ENCODE data around the gene ZNF518A. TPM values are rescaled to one million over a fixed set of nuclear protein-coding genes. Genes with fewer than 3 reads are reported as not detected.

Gene ZNF518A
- total RNA-seq, 3 donors from 2014 or later = 32.0 to 52.2 (median 34.0) TPM

DNA sequence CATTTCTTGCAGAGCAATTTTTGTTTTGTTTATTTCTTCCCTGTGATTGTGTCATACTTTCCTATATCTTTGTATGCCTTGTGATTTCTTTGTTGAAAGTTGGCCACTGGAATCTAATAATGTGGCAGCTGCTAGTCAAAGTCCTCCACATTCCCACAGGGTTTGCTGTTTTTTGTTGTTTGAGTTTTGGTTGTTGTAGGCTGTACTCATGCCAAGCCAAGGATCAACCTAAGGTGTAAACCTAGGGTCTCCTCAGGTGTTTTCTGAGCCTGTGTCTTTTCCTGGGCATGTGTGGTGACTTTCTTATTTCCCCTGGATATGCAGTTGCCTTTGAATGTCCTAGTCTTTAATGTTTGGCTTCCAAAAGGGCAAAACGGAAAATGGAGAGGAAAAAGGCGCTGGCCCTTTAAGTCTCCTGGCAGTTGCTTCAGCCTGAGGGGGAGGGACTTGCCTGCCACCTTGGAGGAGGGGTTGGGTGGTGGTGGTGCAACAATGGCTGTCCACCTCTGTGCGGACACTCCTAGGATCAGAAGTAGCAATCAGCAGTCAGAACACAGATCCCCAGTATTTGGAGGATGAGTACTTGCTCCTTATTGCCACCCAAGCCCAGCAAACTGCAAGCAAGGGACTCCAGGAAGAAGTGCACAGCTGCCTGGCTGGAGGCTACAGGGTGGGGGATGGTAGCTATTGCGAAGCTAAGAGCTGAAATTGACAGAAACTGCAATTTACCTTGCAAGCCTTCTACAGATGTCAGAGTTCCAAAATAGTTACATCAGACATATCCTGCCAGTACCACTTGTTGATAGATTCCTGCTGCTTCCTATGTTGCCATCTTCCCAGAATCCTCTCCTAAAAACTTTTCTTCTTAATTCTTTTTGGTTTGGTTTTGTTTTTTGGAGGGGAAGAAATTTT is 5.6 kb upstream of the ZNF518A start:
- no peaks in the 10 kb centered on the region for H3K9me3 ChIP-seq
- no peaks in the 10 kb centered on the region for H3K36me3 ChIP-seq (ENCODE audit: low read depth)
- no peaks in the 10 kb centered on the region for H3K4me1 ChIP-seq (ENCODE audit: low read depth)
- ATAC-seq (peak; percentile 98), DNase-seq (peak; percentile 65 to 75 (median 75))
- no peak overlapping the region for H3K4me3 ChIP-seq
- TF ChIP-seq, protein P1, sequence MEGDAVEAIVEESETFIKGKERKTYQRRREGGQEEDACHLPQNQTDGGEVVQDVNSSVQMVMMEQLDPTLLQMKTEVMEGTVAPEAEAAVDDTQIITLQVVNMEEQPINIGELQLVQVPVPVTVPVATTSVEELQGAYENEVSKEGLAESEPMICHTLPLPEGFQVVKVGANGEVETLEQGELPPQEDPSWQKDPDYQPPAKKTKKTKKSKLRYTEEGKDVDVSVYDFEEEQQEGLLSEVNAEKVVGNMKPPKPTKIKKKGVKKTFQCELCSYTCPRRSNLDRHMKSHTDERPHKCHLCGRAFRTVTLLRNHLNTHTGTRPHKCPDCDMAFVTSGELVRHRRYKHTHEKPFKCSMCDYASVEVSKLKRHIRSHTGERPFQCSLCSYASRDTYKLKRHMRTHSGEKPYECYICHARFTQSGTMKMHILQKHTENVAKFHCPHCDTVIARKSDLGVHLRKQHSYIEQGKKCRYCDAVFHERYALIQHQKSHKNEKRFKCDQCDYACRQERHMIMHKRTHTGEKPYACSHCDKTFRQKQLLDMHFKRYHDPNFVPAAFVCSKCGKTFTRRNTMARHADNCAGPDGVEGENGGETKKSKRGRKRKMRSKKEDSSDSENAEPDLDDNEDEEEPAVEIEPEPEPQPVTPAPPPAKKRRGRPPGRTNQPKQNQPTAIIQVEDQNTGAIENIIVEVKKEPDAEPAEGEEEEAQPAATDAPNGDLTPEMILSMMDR (IDR thresholded peaks at IDR 0.05) = no peak
- intact Hi-C loops (cut with DNase I, micrococcal nuclease) = no loop called here

DNA sequence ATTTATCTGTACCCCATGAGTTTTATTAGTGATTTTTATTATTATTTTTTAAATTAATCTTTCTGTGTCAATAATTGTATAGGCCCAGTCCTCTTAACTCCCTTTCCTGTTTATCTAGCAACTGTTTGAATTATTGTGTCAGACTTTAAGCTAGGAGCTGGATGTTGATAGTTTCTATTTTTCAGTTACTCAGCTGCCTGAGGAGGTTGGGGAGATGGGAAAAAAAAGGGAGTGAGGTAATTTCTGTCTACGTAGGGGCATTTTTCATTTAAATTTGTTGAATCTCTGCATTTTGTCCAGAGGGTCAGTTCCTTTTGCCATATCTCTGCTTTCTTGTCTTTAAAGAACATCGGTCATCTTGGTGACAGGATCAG is 5.0 kb upstream of the ZNF518A start:
- Histone ChIP-seq H3K4me1 (ENCODE audit: low read depth) (no peaks in the 10 kb centered on the region), H3K9me3 (no peaks in the 10 kb centered on the region), H3K4me3 (no peak overlapping the region), H3K36me3 (ENCODE audit: low read depth) (no peaks in the 10 kb centered on the region)
- no peak for ATAC-seq
- intact Hi-C loops (cut with DNase I, micrococcal nuclease) = no loop called here
- TF ChIP-seq, protein P1 (IDR thresholded peaks at IDR 0.05) = no peak
- no peak for DNase-seq

DNA sequence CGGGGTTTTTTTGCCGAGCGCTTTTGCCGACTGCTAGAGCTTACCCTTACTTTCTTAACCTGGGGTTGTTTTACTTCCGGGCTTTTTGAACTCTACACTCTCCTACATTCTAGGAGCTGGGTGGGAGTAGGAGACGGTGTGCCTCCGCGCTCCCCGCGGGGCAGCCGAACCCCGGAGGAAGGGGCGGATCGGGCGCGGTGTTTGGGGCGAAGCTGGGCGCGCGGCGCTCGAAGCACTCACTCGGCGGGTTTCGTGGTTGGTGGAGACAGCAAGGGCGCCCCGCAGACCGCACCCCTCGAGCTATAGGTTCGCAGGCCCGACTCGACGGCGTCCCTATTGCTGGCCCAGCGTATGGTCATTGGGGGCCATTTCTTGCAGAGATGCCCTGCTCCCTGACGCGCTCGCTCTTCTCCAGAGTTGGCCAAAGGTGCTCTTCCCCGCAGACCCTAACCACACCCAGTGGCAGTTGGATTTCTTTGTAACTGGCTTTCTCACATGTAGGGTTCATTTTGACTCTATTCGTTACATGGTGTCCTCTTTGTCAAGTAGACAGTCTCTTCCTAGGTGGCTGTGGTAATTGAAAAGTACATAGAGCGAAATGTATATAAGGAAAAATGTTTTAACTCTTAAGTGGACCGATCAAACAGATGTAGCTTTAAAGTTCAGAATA is 364 bp downstream of the ZNF518A start:
- Histone ChIP-seq H3K9me3 (no peaks in the 10 kb centered on the region), H3K4me3 (peak overlapping the region; percentile 58), H3K4me1 (ENCODE audit: low read depth) (no peaks in the 10 kb centered on the region), H3K36me3 (ENCODE audit: low read depth) (no peaks in the 10 kb centered on the region)
- ATAC-seq (peak; percentile 85), DNase-seq (peak; percentile 75 to 87 (median 86))
- TF ChIP-seq, protein P1 (IDR thresholded peaks at IDR 0.05) = no peak
- intact Hi-C loops (cut with DNase I, micrococcal nuclease) = loop anchor here in 1 of 2 donors (2.0 kb wide), 1 partner anchor 40 kb away; no protein-coding TSS in a partner anchor

DNA sequence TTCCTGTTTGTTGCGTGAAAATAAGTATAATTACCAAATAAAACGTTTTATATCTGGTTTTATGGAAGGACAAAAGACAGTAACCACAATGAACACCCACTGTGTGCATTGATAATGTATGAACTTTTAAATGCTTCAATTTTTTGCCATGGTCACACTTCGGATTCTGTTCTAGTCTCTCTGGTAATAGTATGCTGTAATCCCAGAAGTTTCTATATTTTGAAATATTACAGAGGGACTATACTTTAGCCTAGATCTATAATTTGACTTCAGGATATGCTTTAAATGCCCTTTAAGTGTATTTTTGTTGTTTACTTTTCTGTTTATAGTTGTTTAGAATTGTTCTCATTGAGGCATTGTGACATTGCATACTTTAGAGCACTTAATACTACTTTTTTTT is 1.5 kb downstream of the ZNF518A start:
- H3K36me3 ChIP-seq (ENCODE audit: low read depth) = no peaks in the 10 kb centered on the region
- DNase-seq = no peak
- no peaks in the 10 kb centered on the region for H3K9me3 ChIP-seq
- H3K4me1 ChIP-seq (ENCODE audit: low read depth) = no peaks in the 10 kb centered on the region
- intact Hi-C loops (cut with DNase I, micrococcal nuclease) = loop anchor here in 1 of 2 donors (2.0 kb wide), 1 partner anchor 41 kb away; no protein-coding TSS in a partner anchor
- no peak overlapping the region for H3K4me3 ChIP-seq
- TF ChIP-seq, protein P1 (IDR thresholded peaks at IDR 0.05) = no peak
- ATAC-seq = no peak

DNA sequence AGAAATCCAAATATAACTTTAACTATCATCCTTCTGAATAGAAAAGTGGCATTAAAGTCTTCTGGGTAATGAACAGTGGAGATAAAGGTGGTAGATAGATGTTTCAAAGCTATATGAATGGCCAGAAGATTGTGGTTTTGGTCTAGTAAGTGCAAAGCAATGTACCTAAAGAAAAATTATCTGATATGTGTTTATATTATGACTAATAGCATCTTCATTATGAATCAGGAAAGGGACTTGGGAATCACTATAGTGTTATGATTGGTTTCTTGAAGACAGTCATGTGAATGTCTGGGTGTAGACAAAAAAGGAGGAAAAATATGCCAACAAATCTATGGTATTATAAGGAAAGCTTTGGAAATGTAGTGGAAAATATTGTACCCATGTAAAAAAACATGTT is 3.0 kb downstream of the ZNF518A start:
- ATAC-seq (no peak), DNase-seq (no peak)
- H3K4me3 ChIP-seq = no peak overlapping the region
- no peaks in the 10 kb centered on the region for H3K9me3 ChIP-seq
- intact Hi-C loops (cut with DNase I, micrococcal nuclease) = no loop called here
- H3K36me3 ChIP-seq (ENCODE audit: low read depth) = no peaks in the 10 kb centered on the region
- no peaks in the 10 kb centered on the region for H3K4me1 ChIP-seq (ENCODE audit: low read depth)
- TF ChIP-seq, protein P1 (IDR thresholded peaks at IDR 0.05) = no peak
